GM12874 (cell line): ENCODE data around the gene HAPSTR1.

Experiments used
- CTCF ChIP-seq: IDR thresholded peaks from 2 replicates; pipeline ENCODE4 v1.5.1; 2011; ENCODE audit warnings: low read depth, mild to moderate bottlenecking, control low read depth, low read length, moderate library complexity; ENCODE audit not compliant: insufficient read depth

Gene HAPSTR1

DNA sequence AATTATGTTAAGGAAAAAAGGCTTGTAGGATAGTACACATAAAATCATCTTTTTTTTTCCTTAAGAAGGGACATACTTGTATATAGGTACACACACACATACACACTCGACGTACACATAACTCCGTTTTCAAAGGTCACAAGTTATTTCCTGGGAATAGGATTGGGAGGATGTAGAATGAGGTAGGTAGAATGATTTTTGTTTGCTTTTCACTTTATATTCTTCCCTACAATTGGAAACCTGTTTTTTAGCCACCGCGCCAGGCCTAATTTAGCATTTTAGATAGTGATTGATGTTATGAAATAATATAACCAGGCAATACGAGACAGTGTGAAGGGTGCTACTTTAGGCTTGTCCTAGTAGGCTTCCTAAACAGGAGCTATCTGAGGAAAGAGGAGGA is 1.8 kb upstream of the HAPSTR1 start:
- no peak for TF ChIP-seq CTCF

DNA sequence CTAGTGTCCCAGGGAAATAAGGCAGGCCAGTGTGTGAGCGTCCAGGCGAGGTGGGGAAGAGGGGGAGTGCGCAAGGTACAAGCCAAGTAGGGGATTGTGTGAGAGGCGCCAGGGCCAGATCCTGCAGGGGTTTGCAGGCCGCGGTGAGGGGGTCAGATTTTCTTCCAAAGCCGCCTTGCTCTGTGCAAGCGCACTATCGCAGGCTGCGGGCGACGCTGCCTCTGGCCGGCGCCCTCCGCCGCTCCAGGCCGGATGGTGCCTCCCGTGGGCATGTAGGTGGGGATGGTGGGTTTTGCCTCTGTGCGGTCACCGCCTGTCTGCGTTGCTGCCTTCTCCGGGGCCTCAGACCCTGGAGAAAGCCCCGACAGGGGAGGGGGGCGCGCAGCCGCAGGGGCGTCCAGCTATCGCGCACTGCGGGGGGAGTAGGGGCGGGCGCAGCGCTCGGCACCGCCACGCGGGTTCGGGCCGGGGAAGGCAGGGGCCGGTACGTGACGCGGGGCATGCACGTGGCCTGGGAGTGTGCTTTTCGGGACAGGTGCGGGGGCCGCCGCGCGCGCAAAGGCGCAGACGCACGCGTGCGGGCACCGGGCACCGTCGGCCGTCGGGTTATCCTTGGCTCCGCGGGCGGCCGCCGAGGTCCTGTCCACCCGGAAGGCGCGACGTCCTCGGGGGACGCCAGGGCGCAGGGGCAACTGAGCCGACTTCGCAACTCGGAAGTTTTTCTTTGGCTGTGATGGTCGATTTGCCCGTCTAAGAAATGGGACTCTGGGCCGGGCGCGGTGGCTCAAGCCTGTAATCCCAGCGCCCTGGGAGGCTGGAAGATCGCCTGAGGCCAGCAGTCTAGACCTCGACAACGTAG is 1.1 kb upstream of the HAPSTR1 start:
- no peak for TF ChIP-seq CTCF

DNA sequence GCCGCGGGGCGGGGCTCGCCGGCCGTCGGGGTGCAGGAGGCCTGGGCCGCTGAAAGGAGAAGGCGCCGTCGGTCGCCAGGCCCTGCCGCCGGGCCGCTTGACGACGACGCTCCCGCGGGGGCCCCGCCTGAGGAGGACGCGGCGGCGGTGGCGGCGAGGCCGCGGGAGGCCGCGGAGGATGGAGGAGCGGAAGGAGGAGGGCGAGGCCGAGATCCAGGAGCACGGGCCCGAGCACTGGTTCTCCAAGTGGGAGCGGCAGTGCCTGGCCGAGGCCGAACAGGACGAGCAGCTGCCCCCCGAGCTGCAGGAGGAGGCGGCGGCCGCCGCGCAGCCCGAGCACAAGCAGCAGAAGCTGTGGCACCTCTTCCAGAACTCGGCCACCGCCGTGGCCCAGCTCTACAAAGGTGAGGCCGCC is 430 bp downstream of the HAPSTR1 start:
- no peak for TF ChIP-seq CTCF

DNA sequence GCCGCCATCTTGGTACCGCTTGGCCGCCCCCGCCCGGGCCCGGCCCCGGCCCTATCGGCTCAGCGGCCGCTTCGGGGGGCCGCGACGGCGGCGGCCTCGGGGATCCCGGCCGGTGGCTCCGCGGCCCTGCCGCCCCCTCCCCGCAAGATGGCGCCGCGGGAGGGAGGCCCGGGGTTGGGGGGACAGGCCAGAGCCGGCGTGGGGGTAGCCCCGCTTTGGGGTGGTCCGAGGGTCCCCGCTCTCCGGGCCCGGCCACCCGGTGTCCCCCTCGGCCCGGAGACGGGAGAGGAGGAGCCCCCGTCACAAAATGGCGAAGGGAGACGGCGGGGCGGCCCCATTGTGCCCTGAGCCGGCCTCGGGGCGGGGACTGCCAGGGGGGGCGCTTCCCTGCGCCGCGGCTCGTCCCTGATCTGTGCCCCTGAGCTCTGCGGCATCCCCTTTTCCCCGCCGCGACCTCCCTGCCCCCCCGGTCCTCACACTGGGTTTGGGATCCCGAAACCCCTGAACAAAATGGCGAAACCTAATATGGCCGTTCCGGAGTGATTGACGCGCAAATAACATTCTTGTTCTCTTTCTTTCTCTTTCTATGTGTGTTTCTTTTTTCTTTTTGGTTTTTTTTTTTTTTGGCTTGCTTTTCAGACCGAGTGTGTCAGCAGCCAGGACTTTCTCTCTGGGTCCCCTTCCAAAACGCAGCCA is 986 bp downstream of the HAPSTR1 start:
- TF ChIP-seq CTCF, result no peak

DNA sequence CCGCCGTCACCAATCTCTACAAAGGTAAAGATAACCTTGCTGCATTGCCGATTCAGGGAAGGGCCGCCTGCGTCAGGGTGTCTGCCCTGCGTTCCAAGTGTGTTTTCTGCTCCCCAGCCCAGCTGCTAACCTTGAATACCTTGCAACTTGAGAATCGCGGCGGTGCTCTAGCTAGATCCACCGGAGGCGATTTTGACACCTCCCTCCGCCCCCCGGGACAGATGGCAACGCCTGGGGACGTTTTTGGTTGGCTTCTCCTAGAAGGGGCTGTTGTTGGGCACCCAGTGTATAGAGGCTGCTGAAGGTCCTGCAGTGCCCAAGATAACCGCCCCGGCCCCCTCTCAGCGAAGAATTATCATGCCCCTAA is 1.5 kb downstream of the HAPSTR1 start:
- no peak for TF ChIP-seq CTCF

- no peak for TF ChIP-seq CTCF
These were observed 2.8 kb downstream of the HAPSTR1 start for GRCh38 chr16:9094011-9094846.

- TF ChIP-seq CTCF, result no peak
These were observed 3.7 kb downstream of the HAPSTR1 start for GRCh38 chr16:9095171-9095570.
